Keratinocyte (primary cell): ENCODE measurements around the gene VPS35L.

Experiments used
- EZH2 ChIP-seq: IDR thresholded peaks from one replicate; pipeline ENCODE4 v1.6.1; 2012; ENCODE audit warnings: inconsistent platforms, mild to moderate bottlenecking, low read length, moderate library complexity
- TF ChIP-seq, protein P1 (sequence below), 3 experiments: IDR thresholded peaks in 1 of 3; conservative IDR thresholded peaks in 1 of 3; optimal IDR thresholded peaks in 1 of 3; 2 replicates in 2 of 3; 3 replicates in 1 of 3; pipeline versions ENCODE3 to v1.5.1; 2011; ENCODE audit warnings: low read length in 3 of 3, mild to moderate bottlenecking in 3 of 3, moderate library complexity in 2 of 3, control low read depth in 1 of 3, inconsistent platforms in 1 of 3; ENCODE audit not compliant: insufficient read depth in 2 of 3; ENCODE audit errors: extremely low read depth in 1 of 3

DNA sequence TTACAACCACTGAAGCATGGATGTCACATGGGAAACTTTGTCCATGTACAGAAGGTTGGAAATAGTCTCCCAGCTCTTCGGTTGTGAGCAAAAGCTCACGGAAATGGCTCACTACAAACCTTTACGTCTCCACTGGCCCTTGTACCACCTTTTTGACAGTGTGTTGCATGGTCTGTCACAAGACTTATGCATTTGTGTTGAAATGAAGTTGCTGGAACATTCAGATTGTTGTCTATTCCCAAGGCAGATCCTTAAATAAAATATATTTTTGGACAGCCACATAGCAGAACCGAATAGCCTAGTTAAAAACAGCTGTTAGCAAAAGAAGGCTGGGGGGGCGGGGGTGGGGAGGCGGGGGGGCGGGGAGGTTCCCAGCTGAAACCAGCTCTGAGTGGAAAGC is 123.3 kb downstream of the VPS35L start:
- TF ChIP-seq EZH2: no peak
- TF ChIP-seq, protein P1, sequence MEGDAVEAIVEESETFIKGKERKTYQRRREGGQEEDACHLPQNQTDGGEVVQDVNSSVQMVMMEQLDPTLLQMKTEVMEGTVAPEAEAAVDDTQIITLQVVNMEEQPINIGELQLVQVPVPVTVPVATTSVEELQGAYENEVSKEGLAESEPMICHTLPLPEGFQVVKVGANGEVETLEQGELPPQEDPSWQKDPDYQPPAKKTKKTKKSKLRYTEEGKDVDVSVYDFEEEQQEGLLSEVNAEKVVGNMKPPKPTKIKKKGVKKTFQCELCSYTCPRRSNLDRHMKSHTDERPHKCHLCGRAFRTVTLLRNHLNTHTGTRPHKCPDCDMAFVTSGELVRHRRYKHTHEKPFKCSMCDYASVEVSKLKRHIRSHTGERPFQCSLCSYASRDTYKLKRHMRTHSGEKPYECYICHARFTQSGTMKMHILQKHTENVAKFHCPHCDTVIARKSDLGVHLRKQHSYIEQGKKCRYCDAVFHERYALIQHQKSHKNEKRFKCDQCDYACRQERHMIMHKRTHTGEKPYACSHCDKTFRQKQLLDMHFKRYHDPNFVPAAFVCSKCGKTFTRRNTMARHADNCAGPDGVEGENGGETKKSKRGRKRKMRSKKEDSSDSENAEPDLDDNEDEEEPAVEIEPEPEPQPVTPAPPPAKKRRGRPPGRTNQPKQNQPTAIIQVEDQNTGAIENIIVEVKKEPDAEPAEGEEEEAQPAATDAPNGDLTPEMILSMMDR (optimal IDR thresholded peaks at IDR 0.05 in 1 of 3, IDR thresholded peaks at IDR 0.05 in 1 of 3, conservative IDR thresholded peaks at IDR 0.05 in 1 of 3; ENCODE audit: extremely low read depth in 1 of 3, insufficient read depth in 2 of 3, low read length in 3 of 3): no peak
